Tibial nerve (tissue), 4 donors: ENCODE measurements around the gene CLEC4F. TPM values are rescaled to one million over a fixed set of nuclear protein-coding genes. Genes with fewer than 3 reads are reported as not detected.

ENCODE experiments used
- DNase-seq, 2 donors: peaks; one replicate each; pipeline ENCODE4 v3.0.0-alpha.2; 2019; ENCODE audit warnings: low spot score in 2 of 2
- H3K27ac ChIP-seq, 4 donors: fragments of 200-600 bp; sonication (generic) in 3 of 4; one replicate each; pipeline ENCODE4 v1.5.1; 2017 to 2019; ENCODE audit warnings: mild to moderate bottlenecking in 1 of 4
- H3K27me3 ChIP-seq, 2 donors: fragments of 200-600 bp; sonication (generic) in 1 of 2; one replicate each; pipeline versions ENCODE4 v1.5.1 to v1.6.0; 2017 to 2019
- H3K36me3 ChIP-seq, 3 donors: fragments of 200-600 bp; sonication (generic); one replicate each; pipeline ENCODE4 v1.5.1; 2018 to 2019
- H3K4me1 ChIP-seq, 4 donors: fragments of 200-600 bp; sonication (generic) in 3 of 4; one replicate each; pipeline ENCODE4 v1.5.1; 2017 to 2019
- H3K4me3 ChIP-seq, 4 donors: fragments of 200-600 bp; sonication (generic) in 3 of 4; one replicate each; pipeline ENCODE4 v1.5.1; 2017 to 2019; ENCODE audit warnings: mild to moderate bottlenecking in 1 of 4, moderate library complexity in 1 of 4
- H3K9me3 ChIP-seq, 4 donors: fragments of 200-600 bp; sonication (generic) in 3 of 4; one replicate each; pipeline ENCODE4 v1.5.1; 2017 to 2019
- CTCF ChIP-seq, 5 experiments: fragments of 200-600 bp in 3 of 5; fragments of 450-650 bp in 2 of 5; sonication (generic) in 3 of 5; IDR thresholded peaks; one replicate each; pipeline ENCODE4 v1.5.1; 2016 to 2019; ENCODE audit warnings: antibody characterized with exemption in 5 of 5, mild to moderate bottlenecking in 3 of 5, moderate library complexity in 2 of 5
- EP300 ChIP-seq, 2 donors: sonication (generic); formaldehyde crosslinking; IDR thresholded peaks; one replicate each; pipeline ENCODE4 v1.6.1; 2017; ENCODE audit warnings: antibody characterized with exemption in 2 of 2, mild to moderate bottlenecking in 1 of 2
- POLR2A ChIP-seq, 2 donors: fragments of 450-650 bp; IDR thresholded peaks; one replicate each; pipeline ENCODE4 v1.6.1; 2017; ENCODE audit warnings: antibody characterized with exemption in 2 of 2, mild to moderate bottlenecking in 2 of 2, moderate library complexity in 2 of 2
- WGBS, 2 donors: methylation state at CpG; one replicate each; pipeline ENCODE4 v1.1.5; 2018; 5-methylcytosine and 5-hydroxymethylcytosine counted together
- total RNA-seq, 4 donors: library from RNA; depleted of rRNA; stranded (reverse); fragments of >200 nt; gene quantifications; one replicate each; pipeline ENCODE4 v1.1.0, GENCODE V29; 2016

The CLEC4F gene
- total RNA-seq, 4 donors from 2014 or later = 0.30 to 0.44 TPM; not detected in 2

GRCh38 chr2:70816726-70817125 lies 3.7 kb downstream of the CLEC4F start:
- Histone ChIP-seq H3K27me3 (no peaks in the 10 kb centered on the region), H3K36me3 (no peaks in the 10 kb centered on the region), H3K4me1 (no peaks in the 10 kb centered on the region), H3K27ac (no peak overlapping the region), H3K9me3 (no peaks in the 10 kb centered on the region), H3K4me3 (no peak overlapping the region)
- DNase-seq = no peak
- TF ChIP-seq EP300 (IDR thresholded peaks at IDR 0.05) (no peak), CTCF (IDR thresholded peaks at IDR 0.05) (no peak)
- WGBS, 2 donors = 52 to 64% methylated on average over 5 of the region's 5 CpGs

DNA sequence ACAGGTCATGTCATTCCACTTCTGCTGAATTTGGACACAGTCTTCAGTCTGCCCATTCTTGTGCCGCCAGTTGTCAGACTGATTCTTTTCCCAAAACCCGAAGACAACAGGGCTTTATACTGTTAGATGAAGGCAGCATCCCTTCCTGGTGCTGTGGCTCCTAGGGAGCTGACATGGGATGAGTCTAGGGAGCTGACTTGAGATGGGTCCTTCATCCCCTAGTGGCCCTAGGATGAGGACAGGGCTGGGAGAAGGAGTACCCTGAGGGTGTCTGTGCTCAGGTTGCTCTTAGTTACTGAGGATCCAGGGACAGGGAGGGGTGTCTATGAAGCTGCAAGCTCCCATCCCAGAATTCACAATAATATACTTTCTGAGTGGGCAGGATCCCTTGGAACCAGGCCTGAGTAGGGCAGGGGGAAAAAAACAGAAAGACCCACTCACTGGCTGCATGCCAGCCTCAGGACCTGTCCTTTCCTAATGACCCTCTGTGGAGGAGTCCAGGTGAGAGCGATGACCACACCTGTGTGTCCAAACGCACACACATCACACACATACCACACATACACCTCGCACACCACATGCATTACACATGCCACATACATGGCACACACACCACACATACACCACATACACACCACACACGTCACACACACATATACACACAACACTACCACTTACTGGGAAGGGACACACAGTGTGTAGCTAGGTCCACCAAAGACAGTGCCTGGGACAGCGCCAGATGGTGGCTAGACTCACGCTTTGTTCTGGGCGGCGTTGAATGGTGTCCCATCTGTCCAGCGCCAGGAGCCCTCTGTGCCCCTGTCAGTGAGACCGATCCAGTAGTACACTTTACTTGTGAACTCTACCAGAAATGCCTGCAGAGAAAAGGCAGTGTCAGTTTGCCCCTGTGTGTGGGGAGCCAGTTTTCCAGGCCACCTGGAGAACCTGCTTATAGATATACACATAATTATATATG lies 11.1 kb downstream of the CLEC4F start:
- Histone ChIP-seq H3K4me3 (no peak overlapping the region), H3K27ac (no peak overlapping the region), H3K4me1 (no peaks in the 10 kb centered on the region), H3K9me3 (no peaks in the 10 kb centered on the region), H3K27me3 (no peaks in the 10 kb centered on the region), H3K36me3 (no peaks in the 10 kb centered on the region)
- no peak for DNase-seq
- TF ChIP-seq EP300 (IDR thresholded peaks at IDR 0.05) (no peak), CTCF (IDR thresholded peaks at IDR 0.05) (no peak), POLR2A (IDR thresholded peaks at IDR 0.05) (no peak)
- WGBS, 2 donors = 82 to 87% methylated on average over 12 of the region's 12 CpGs

DNA sequence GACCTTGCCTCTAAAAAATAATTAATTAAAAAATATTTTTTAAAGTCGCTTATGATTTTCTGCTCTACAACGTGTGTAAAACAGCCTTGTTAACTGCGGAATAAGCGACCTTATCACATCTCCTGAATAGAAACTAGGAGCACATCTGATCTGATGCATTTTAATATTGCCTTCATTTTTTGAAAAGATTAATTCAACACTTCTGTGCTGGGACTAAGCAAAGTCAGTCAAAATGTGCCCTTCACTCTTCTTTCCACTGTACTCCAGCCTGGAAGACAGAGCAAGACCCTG lies 12.6 kb downstream of the CLEC4F start:
- TF ChIP-seq POLR2A (IDR thresholded peaks at IDR 0.05) (no peak), CTCF (IDR thresholded peaks at IDR 0.05) (no peak), EP300 (IDR thresholded peaks at IDR 0.05) (no peak)
- 90 to 94% methylated on average over 4 of the region's 4 CpGs for WGBS, 2 donors
- H3K27me3 ChIP-seq = no peaks in the 10 kb centered on the region
- H3K36me3 ChIP-seq = no peaks in the 10 kb centered on the region
- DNase-seq = no peak
- H3K4me3 ChIP-seq = no peak overlapping the region
- H3K27ac ChIP-seq = no peak overlapping the region
- H3K9me3 ChIP-seq = no peaks in the 10 kb centered on the region
- no peaks in the 10 kb centered on the region for H3K4me1 ChIP-seq

- Histone ChIP-seq H3K27ac (no peak overlapping the region), H3K27me3 (no peaks in the 10 kb centered on the region), H3K4me3 (no peak overlapping the region), H3K9me3 (no peaks in the 10 kb centered on the region), H3K4me1 (no peaks in the 10 kb centered on the region), H3K36me3 (no peaks in the 10 kb centered on the region)
- no peak for DNase-seq
- TF ChIP-seq EP300 (IDR thresholded peaks at IDR 0.05) (no peak), POLR2A (IDR thresholded peaks at IDR 0.05) (no peak), CTCF (IDR thresholded peaks at IDR 0.05) (no peak)
- WGBS, 2 donors = 82 to 83% methylated on average over 6 of the region's 6 CpGs
Observed at GRCh38 chr2:70807102-70807827, 13.1 kb downstream of the CLEC4F start.

- 67 to 70% methylated on average over 6 of the region's 6 CpGs for WGBS, 2 donors
- no peaks in the 10 kb centered on the region for H3K36me3 ChIP-seq
- peaks cover 0 to 1% (median 0%) of the 10 kb centered on the region in 4 donors for H3K9me3 ChIP-seq
- DNase-seq = no peak
- H3K27me3 ChIP-seq = no peaks in the 10 kb centered on the region
- H3K4me3 ChIP-seq = no peak overlapping the region
- no peak overlapping the region for H3K27ac ChIP-seq
- no peaks in the 10 kb centered on the region for H3K4me1 ChIP-seq
- TF ChIP-seq POLR2A (IDR thresholded peaks at IDR 0.05) = no peak
- TF ChIP-seq CTCF (IDR thresholded peaks at IDR 0.05) = no peak
- TF ChIP-seq EP300 (IDR thresholded peaks at IDR 0.05) = no peak
Observed at GRCh38 chr2:70806620-70807019, 13.8 kb downstream of the CLEC4F start.
